K562 (cell line): ENCODE data around the gene CUL1. TPM values are rescaled to one million over a fixed set of nuclear protein-coding genes. Genes with fewer than 3 reads are reported as not detected.

Source experiments
- C11orf30 ChIP-seq: fragments of 450-650 bp; IDR thresholded peaks from 2 replicates; pipeline ENCODE4 v1.6.1; 2016; ENCODE audit warnings: low read depth, mild to moderate bottlenecking
- EGR1 ChIP-seq: fragments of 450-650 bp; conservative IDR thresholded peaks from 2 replicates; pipeline ENCODE4 v1.6.1; 2017; ENCODE audit warnings: mild to moderate bottlenecking
- ELF2 ChIP-seq: fragments of 250-450 bp; sonication (Bioruptor Pico); IDR thresholded peaks from 2 replicates; pipeline ENCODE4 v1.5.0; 2021; ENCODE audit warnings: mild to moderate bottlenecking
- ETV6 ChIP-seq, 3 experiments: fragments of 150-350 bp in 1 of 3; sonication (generic) in 1 of 3; formaldehyde crosslinking in 1 of 3; IDR thresholded peaks; 2 replicates each; pipeline versions ENCODE4 v1.6.1 to v1.8.0; 2014 to 2022; ENCODE audit warnings: borderline replicate concordance in 2 of 3, low read depth in 2 of 3, antibody characterized with exemption in 1 of 3, low read length in 1 of 3, mild to moderate bottlenecking in 1 of 3, missing genetic modification reagents in 1 of 3
- FIP1L1 ChIP-seq: fragments of 200-400 bp; formaldehyde crosslinking; IDR thresholded peaks from 2 replicates; pipeline ENCODE4 v1.6.1; 2018; ENCODE audit warnings: mild to moderate bottlenecking, low read depth, low read length; ENCODE audit not compliant: poor library complexity, severe bottlenecking
- FOSL1 ChIP-seq: fragments of 200-800 bp; sonication (Bioruptor generic); conservative IDR thresholded peaks from 2 replicates; pipeline ENCODE4 v1.6.1; 2016; ENCODE audit warnings: missing genetic modification characterization, missing compliant biosample characterization
- MBD2 ChIP-seq: sonication (generic); IDR thresholded peaks from 2 replicates; pipeline ENCODE4 v1.6.1; 2016; ENCODE audit warnings: low read depth, borderline replicate concordance
- MEIS2 ChIP-seq: fragments of 450-650 bp; IDR thresholded peaks from 2 replicates; pipeline ENCODE4 v1.6.1; 2014; ENCODE audit warnings: mild to moderate bottlenecking; ENCODE audit not compliant: partially characterized antibody
- NFIC ChIP-seq: fragments of 450-650 bp; IDR thresholded peaks from 2 replicates; pipeline ENCODE4 v1.6.1; 2017; ENCODE audit warnings: mild to moderate bottlenecking, inconsistent platforms
- PTRF ChIP-seq: fragments of 450-650 bp; IDR thresholded peaks from 2 replicates; pipeline ENCODE4 v1.6.1; 2016; ENCODE audit warnings: mild to moderate bottlenecking, missing genetic modification characterization, missing compliant biosample characterization
- TCFL5 ChIP-seq: fragments of 250-450 bp; sonication (Bioruptor Pico); conservative IDR thresholded peaks from 2 replicates; pipeline ENCODE4 v1.6.1; 2021; ENCODE audit warnings: mild to moderate bottlenecking, moderate library complexity, matching md5 sums
- VEZF1 ChIP-seq: fragments of 200-800 bp; sonication (Bioruptor generic); IDR thresholded peaks from 2 replicates; pipeline ENCODE4 v1.6.1; 2017; ENCODE audit warnings: missing genetic modification characterization, missing compliant biosample characterization
- ZNF699 ChIP-seq: fragments of 250-450 bp; sonication (Bioruptor Pico); IDR thresholded peaks from 2 replicates; pipeline ENCODE4 v1.8.0; 2021; ENCODE audit warnings: mild to moderate bottlenecking, moderate library complexity; ENCODE audit not compliant: insufficient replicate concordance
- polyA plus RNA-seq, 8 experiments: library from polyadenylated mRNA; depleted of rRNA in 4 of 8; stranded (reverse) in 5 of 8; unstranded in 3 of 8; fragments of >200 nt; fragmentation: Nextera tagmentation in 2 of 8; fragmentation: Illumina TruSeq in 1 of 8; extraction: Ambion mirVana in 2 of 8; extraction: Trizol in 1 of 8; gene quantifications; 2 replicates each; pipeline versions ENCODE4 v1.2.1 to v1.2.3, GENCODE V29; 2011 to 2014; ENCODE audit warnings: inconsistent platforms in 1 of 8, missing spikeins in 1 of 8
- total RNA-seq, 7 experiments: library from RNA; depleted of rRNA in 6 of 7; stranded (reverse); fragments of >200 nt in 6 of 7; fragmentation: Illumina TruSeq in 2 of 7; extraction: Trizol in 2 of 7; gene quantifications; 2 replicates each; pipeline versions ENCODE4 v1.2.1 to v1.2.3, GENCODE V29; 2011 to 2021; ENCODE audit warnings: low replicate concordance in 1 of 7
- TF ChIP-seq, protein P1 (sequence below): fragments of 250-450 bp; sonication (Bioruptor Pico); IDR thresholded peaks from 2 replicates; pipeline ENCODE4 v1.5.1; 2021; ENCODE audit warnings: mild to moderate bottlenecking
- TF ChIP-seq, protein P2 (sequence below): IDR thresholded peaks from 2 replicates; pipeline ENCODE4 v1.6.1; 2012; ENCODE audit warnings: low read depth, low read length, improper control_type of control experiment, borderline replicate concordance
- TF ChIP-seq, protein P3 (sequence below): sonication (generic); formaldehyde crosslinking; IDR thresholded peaks from 2 replicates; pipeline ENCODE4 v1.8.1; 2023; ENCODE audit warnings: mild to moderate bottlenecking, missing genetic modification reagents
- TF ChIP-seq, protein P4 (sequence below): fragments of 450-650 bp; formaldehyde crosslinking; IDR thresholded peaks from 2 replicates; pipeline ENCODE4 v1.4.0; 2022; ENCODE audit warnings: mild to moderate bottlenecking, moderate library complexity

Gene CUL1
- total and polyA plus RNA-seq, 9 of the 15 experiments (the other 6 are each of a cell fraction or from before 2014, with no cell fraction given), result 31.5 to 107 (median 96.5) TPM

DNA sequence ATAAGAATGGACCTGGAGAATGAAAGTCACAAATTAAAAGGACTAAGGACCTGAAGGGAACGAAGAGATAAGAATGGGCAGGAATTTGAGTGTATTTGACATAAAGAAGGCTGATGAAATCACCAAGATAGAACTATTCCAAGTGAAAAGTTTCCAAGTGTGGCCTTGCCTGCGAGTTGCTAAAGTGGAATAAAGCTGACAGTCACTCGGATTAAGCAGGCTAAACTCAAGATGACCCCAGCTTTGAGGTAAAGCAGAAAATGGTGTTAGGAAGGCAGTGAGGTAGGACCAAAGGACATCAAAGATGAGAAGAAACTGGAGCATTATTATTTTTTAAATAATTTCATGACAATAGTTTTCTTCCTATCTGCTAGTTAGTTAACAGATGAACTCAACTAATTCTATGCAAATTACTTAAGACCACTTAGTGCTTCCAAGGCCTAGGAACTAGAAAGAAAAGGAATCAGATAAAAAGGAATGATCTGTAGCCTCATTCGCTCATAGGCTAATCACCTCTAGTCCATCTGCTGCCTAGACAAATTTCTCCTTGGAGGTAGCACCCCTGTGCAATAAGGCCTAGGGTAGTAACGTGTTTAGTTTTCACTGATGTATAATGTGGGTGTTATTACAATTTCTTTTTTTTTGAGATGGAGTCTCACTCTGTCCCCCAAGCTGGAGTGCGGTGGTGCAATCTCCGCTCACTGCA is 150.8 kb downstream of the CUL1 start (continued):
- TF ChIP-seq, protein P1, sequence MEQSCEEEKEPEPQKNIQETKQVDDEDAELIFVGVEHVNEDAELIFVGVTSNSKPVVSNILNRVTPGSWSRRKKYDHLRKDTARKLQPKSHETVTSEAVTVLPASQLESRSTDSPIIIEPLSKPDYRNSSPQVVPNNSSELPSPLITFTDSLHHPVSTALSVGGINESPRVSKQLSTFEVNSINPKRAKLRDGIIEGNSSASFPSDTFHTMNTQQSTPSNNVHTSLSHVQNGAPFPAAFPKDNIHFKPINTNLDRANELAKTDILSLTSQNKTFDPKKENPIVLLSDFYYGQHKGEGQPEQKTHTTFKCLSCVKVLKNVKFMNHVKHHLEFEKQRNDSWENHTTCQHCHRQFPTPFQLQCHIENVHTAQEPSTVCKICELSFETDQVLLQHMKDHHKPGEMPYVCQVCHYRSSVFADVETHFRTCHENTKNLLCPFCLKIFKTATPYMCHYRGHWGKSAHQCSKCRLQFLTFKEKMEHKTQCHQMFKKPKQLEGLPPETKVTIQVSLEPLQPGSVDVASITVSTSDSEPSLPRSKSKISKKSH (CRISPR knock-in tag), result no peak
- TF ChIP-seq PTRF (tag) (no peak), MEIS2 (peak; percentile 39), TCFL5 (CRISPR knock-in tag) (no peak), C11orf30 (peak; percentile 45; the same call in 1 of the 2 replicates), VEZF1 (no peak), ETV6 (IDR thresholded peaks at IDR 0.05; ENCODE audit: borderline replicate concordance in 1 of 2, low read depth in 2 of 2, low read length in 1 of 2) (no peak), ETV6 (CRISPR knock-in tag; IDR thresholded peaks at IDR 0.05; ENCODE audit: borderline replicate concordance) (no peak), NFIC (0 out of 2 replicates have a peak, but pooled peaks have one; percentile 5), ELF2 (no peak), MBD2 (no peak), ZNF699 (CRISPR knock-in tag) (no peak), FOSL1 (no peak), FIP1L1 (no peak), EGR1 (no peak)
- TF ChIP-seq, protein P2, sequence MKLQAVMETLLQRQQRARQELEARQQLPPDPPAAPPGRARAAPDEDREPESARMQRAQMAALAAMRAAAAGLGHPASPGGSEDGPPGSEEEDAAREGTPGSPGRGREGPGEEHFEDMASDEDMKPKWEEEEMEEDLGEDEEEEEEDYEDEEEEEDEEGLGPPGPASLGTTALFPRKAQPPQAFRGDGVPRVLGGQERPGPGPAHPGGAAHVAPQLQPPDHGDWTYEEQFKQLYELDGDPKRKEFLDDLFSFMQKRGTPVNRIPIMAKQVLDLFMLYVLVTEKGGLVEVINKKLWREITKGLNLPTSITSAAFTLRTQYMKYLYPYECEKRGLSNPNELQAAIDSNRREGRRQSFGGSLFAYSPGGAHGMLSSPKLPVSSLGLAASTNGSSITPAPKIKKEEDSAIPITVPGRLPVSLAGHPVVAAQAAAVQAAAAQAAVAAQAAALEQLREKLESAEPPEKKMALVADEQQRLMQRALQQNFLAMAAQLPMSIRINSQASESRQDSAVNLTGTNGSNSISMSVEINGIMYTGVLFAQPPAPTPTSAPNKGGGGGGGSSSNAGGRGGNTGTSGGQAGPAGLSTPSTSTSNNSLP, result no peak
- TF ChIP-seq, protein P3, sequence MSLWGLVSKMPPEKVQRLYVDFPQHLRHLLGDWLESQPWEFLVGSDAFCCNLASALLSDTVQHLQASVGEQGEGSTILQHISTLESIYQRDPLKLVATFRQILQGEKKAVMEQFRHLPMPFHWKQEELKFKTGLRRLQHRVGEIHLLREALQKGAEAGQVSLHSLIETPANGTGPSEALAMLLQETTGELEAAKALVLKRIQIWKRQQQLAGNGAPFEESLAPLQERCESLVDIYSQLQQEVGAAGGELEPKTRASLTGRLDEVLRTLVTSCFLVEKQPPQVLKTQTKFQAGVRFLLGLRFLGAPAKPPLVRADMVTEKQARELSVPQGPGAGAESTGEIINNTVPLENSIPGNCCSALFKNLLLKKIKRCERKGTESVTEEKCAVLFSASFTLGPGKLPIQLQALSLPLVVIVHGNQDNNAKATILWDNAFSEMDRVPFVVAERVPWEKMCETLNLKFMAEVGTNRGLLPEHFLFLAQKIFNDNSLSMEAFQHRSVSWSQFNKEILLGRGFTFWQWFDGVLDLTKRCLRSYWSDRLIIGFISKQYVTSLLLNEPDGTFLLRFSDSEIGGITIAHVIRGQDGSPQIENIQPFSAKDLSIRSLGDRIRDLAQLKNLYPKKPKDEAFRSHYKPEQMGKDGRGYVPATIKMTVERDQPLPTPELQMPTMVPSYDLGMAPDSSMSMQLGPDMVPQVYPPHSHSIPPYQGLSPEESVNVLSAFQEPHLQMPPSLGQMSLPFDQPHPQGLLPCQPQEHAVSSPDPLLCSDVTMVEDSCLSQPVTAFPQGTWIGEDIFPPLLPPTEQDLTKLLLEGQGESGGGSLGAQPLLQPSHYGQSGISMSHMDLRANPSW (CRISPR knock-in tag), result no peak
- TF ChIP-seq, protein P4, sequence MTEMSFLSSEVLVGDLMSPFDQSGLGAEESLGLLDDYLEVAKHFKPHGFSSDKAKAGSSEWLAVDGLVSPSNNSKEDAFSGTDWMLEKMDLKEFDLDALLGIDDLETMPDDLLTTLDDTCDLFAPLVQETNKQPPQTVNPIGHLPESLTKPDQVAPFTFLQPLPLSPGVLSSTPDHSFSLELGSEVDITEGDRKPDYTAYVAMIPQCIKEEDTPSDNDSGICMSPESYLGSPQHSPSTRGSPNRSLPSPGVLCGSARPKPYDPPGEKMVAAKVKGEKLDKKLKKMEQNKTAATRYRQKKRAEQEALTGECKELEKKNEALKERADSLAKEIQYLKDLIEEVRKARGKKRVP (CRISPR knock-in tag), result no peak
